ENCODE measurements around the gene CLCN6.

DNA sequence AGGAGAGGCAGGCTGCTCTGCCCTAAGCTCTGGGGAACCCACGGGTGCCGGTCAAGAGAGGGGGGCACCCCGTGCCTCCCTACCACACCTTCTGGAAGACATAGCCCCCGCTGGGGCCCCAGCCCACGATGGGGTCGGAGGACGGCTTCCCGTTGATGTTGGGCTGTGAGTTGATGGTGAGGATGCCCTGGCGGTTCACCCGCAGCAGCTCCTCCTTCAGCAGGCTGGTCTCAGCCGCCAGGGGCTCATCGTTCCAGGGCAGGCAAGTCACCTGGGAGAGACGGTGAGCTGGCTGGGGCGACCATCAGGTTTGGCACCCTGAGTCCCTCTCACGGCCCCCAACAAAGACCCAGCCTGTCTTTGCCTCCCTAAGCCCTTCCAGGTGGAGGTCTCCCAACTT lies 12.2 kb upstream of the CLCN6 start:
- TF ChIP-seq, protein P1, sequence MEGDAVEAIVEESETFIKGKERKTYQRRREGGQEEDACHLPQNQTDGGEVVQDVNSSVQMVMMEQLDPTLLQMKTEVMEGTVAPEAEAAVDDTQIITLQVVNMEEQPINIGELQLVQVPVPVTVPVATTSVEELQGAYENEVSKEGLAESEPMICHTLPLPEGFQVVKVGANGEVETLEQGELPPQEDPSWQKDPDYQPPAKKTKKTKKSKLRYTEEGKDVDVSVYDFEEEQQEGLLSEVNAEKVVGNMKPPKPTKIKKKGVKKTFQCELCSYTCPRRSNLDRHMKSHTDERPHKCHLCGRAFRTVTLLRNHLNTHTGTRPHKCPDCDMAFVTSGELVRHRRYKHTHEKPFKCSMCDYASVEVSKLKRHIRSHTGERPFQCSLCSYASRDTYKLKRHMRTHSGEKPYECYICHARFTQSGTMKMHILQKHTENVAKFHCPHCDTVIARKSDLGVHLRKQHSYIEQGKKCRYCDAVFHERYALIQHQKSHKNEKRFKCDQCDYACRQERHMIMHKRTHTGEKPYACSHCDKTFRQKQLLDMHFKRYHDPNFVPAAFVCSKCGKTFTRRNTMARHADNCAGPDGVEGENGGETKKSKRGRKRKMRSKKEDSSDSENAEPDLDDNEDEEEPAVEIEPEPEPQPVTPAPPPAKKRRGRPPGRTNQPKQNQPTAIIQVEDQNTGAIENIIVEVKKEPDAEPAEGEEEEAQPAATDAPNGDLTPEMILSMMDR (IDR thresholded peaks at IDR 0.05; ENCODE audit: poor library complexity, severe bottlenecking), result no peak
- no peak for TF ChIP-seq MXI1 (conservative IDR thresholded peaks at IDR 0.05; ENCODE audit: poor library complexity, severe bottlenecking)
- TF ChIP-seq EZH2 (IDR thresholded peaks at IDR 0.05; ENCODE audit: borderline replicate concordance, insufficient read depth, low read length, poor library complexity, severe bottlenecking), result no peak
- TF ChIP-seq, protein P2, sequence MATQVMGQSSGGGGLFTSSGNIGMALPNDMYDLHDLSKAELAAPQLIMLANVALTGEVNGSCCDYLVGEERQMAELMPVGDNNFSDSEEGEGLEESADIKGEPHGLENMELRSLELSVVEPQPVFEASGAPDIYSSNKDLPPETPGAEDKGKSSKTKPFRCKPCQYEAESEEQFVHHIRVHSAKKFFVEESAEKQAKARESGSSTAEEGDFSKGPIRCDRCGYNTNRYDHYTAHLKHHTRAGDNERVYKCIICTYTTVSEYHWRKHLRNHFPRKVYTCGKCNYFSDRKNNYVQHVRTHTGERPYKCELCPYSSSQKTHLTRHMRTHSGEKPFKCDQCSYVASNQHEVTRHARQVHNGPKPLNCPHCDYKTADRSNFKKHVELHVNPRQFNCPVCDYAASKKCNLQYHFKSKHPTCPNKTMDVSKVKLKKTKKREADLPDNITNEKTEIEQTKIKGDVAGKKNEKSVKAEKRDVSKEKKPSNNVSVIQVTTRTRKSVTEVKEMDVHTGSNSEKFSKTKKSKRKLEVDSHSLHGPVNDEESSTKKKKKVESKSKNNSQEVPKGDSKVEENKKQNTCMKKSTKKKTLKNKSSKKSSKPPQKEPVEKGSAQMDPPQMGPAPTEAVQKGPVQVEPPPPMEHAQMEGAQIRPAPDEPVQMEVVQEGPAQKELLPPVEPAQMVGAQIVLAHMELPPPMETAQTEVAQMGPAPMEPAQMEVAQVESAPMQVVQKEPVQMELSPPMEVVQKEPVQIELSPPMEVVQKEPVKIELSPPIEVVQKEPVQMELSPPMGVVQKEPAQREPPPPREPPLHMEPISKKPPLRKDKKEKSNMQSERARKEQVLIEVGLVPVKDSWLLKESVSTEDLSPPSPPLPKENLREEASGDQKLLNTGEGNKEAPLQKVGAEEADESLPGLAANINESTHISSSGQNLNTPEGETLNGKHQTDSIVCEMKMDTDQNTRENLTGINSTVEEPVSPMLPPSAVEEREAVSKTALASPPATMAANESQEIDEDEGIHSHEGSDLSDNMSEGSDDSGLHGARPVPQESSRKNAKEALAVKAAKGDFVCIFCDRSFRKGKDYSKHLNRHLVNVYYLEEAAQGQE (IDR thresholded peaks at IDR 0.05; ENCODE audit: borderline replicate concordance), result no peak
- no peak for TF ChIP-seq RAD21 (conservative IDR thresholded peaks at IDR 0.05)
- TF ChIP-seq SMC3 (conservative IDR thresholded peaks at IDR 0.05; ENCODE audit: poor library complexity), result no peak
- no peak for TF ChIP-seq POLR2AphosphoS5 (IDR thresholded peaks at IDR 0.05)
- no peak for TF ChIP-seq EP300 (conservative IDR thresholded peaks at IDR 0.05; ENCODE audit: poor library complexity, severe bottlenecking)
